T follicular helper cell (primary cell): ENCODE measurements around the gene CAMK2B.
"Not testable (repeated sequence)": the region's sequence is repeated elsewhere in the genome, so short reads cannot be mapped to it uniquely, and the experiment has no call there.

ENCODE experiments used
- DNase-seq: peaks from one replicate; pipeline ENCODE4 v3.0.0-alpha.2; 2020; ENCODE audit warnings: low read depth

Gene CAMK2B

GRCh38 chr7:44172352-44172751, 153.0 kb downstream of the CAMK2B start:
- no peak for DNase-seq

GRCh38 chr7:44171901-44172300, 153.5 kb downstream of the CAMK2B start:
- not testable (repeated sequence) for DNase-seq

- no peak for DNase-seq
Measured at GRCh38 chr7:44167920-44168319, 157.5 kb downstream of the CAMK2B start.
